GM12873 (cell line): ENCODE results near the gene AKR1B15.

Experiments
- CTCF ChIP-seq: IDR thresholded peaks from 2 replicates; pipeline ENCODE4 v1.5.1; 2012; ENCODE audit warnings: low read depth, mild to moderate bottlenecking, moderate library complexity, low read length, control low read depth; ENCODE audit not compliant: insufficient read depth; ENCODE audit errors: missing control alignments

Gene AKR1B15

GRCh38 chr7:134546955-134547354 lies 2.0 kb upstream of the AKR1B15 start:
- no peak for TF ChIP-seq CTCF

DNA sequence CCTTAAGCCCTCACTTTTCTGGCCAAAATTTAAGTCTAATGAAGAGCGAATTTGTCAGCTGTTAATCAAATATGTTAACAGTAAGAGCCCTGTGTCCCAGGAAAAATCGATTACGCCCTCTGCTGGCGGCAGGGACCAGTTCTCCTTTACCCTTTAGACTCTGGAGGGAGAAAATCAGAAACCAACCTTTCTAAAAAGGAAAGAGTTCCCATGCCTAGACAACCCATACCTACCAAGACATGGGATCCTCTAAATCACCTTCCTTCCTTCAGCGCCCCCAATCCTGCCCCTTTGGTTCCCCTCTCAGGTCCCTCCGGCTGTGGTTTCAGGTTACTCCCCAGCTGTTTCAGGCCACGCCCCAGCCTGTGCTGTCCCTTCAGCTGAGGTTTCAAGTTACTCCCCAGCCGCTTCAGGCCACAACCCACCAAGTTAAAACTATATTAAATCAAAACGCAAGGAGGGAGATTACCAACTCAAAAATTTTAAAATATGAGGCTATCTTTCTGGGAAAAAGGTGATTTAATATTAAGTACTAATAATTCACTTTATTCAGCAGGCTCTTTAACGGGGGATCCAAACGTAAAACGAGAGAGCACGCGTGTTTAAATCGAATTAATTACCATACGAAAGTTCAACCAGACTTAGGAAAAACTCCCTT lies 1.4 kb upstream of the AKR1B15 start:
- peak; percentile 86 for TF ChIP-seq CTCF

DNA sequence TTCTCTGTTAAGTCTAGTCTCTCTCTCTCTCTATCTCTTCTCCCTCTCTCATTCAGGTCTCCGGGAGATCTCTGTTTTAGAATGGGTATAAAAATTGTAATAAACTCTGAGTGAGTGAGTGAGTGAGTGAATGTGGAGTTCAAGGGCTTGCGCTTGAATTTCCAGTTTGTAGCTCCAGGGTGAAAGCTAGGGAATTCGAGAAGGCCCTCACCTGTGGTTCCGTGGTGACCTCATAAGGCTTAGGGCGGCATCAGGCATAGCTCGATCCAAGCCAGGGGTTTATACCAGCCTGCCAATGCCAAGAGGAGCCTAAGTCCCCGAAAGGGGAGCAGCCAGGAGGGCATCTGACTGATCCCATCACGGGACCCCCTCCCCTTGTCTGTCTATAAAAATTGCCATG lies 456 bp downstream of the AKR1B15 start:
- TF ChIP-seq CTCF, result no peak

DNA sequence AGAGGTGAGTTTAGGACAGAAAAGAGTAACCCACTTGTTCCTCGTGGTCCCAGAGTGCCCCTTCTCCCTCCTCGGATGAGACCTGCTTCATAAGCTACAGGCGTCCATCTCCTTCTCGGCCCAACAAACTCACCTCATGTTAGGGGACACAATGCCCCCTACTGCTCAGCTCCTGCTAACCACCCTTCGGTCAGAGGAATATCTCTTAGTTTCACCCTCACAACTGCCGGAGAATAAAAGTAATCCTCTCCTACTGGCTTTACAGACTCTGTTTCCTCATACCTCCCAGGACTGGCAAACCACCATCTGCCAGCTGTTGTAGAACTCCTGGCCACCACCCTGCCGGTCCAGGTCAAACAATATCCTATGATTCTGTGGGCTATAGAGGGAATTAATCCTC lies 3.2 kb downstream of the AKR1B15 start:
- no peak for TF ChIP-seq CTCF

- TF ChIP-seq CTCF, result peak; percentile 49
These were observed 5.1 kb downstream of the AKR1B15 start for GRCh38 chr7:134553976-134554375.

- no peak for TF ChIP-seq CTCF
These were observed 5.6 kb downstream of the AKR1B15 start for GRCh38 chr7:134554417-134554966.

DNA sequence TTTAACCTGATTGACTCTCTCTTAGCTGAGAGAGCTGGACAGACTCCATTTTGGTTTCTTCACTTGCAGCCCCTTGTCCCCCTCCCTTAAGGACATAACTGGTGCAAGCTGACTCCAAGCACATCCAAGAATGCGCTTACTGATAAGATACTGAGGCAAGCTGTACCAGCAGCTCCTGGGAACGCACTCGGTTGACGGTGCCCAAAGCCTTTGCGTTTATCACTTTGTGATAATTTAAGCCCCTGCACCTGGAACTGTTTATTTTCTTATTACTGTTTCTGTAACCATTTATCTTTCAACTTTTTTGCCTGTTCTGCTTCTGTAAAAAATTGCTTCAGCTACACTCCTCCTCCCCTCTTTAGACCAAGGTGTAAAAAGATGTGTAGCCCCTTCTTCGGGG lies 8.5 kb downstream of the AKR1B15 start:
- no peak for TF ChIP-seq CTCF

- TF ChIP-seq CTCF, result no peak
These were observed 9.5 kb downstream of the AKR1B15 start for GRCh38 chr7:134558370-134558769.
